ENCODE measurements around the gene KRT83. TPM values are rescaled to one million over a fixed set of nuclear protein-coding genes. Genes with fewer than 3 reads are reported as not detected.

The KRT83 gene
- total RNA-seq, 1 experiment from 2014 or later, result 0.22 TPM

GRCh38 chr12:52332381-52332780, 11.2 kb upstream of the KRT83 start:
- no peak for DNase-seq (ENCODE audit: low read depth)

DNA sequence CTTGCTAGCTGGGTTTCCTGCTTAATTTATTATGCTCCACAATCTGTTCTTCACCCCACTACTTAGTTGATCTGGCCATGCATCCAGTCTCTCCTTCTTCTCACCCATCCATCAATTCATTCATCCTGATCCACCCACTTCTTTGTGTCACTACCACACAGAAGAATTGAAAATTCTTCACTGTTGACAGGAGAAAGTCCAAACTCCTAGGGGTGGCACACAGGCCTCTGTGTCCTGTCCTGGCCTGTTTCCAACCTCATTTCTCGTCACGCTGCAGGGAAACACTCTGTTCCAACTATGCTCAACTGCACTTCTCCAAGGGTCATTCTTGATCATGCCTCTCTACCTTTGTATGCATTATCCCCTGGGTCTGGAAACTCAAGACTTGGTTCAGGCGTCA, 10.6 kb upstream of the KRT83 start:
- no peak for DNase-seq (ENCODE audit: low read depth)

GRCh38 chr12:52331039-52331438, 9.8 kb upstream of the KRT83 start:
- peak; percentile 49 for DNase-seq (ENCODE audit: low read depth)

GRCh38 chr12:52327830-52328500, 6.8 kb upstream of the KRT83 start:
- no peak for DNase-seq (ENCODE audit: low read depth)

- DNase-seq (ENCODE audit: low read depth), result peak; percentile 93
Measured at GRCh38 chr12:52327052-52327829, 6.0 kb upstream of the KRT83 start.

DNA sequence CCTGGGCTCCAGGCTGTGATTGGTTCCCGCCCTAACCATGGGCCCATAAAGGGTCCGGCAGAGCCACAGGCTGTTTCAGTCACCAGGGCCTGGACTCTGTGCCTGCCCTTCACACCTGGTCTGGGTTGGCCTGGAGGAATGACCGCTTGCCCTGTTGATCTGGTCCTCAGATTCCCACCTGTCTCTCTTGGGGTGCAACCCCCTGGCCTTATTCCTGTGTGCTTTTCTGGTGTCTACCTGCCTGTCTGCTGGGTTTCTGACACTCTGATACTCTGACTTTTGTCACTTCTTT, 2.9 kb upstream of the KRT83 start:
- DNase-seq (ENCODE audit: low read depth), result no peak

GRCh38 chr12:52323416-52324152, 2.4 kb upstream of the KRT83 start:
- no peak for DNase-seq (ENCODE audit: low read depth)

GRCh38 chr12:52323001-52323400, 1.8 kb upstream of the KRT83 start:
- DNase-seq (ENCODE audit: low read depth), result no peak

- DNase-seq (ENCODE audit: low read depth), result no peak
Measured at GRCh38 chr12:52322069-52322468, 871 bp upstream of the KRT83 start.

GRCh38 chr12:52321418-52321817, 220 bp upstream of the KRT83 start:
- DNase-seq (ENCODE audit: low read depth), result no peak

GRCh38 chr12:52319097-52319496, 2.1 kb downstream of the KRT83 start:
- DNase-seq (ENCODE audit: low read depth), result peak; percentile 33

DNA sequence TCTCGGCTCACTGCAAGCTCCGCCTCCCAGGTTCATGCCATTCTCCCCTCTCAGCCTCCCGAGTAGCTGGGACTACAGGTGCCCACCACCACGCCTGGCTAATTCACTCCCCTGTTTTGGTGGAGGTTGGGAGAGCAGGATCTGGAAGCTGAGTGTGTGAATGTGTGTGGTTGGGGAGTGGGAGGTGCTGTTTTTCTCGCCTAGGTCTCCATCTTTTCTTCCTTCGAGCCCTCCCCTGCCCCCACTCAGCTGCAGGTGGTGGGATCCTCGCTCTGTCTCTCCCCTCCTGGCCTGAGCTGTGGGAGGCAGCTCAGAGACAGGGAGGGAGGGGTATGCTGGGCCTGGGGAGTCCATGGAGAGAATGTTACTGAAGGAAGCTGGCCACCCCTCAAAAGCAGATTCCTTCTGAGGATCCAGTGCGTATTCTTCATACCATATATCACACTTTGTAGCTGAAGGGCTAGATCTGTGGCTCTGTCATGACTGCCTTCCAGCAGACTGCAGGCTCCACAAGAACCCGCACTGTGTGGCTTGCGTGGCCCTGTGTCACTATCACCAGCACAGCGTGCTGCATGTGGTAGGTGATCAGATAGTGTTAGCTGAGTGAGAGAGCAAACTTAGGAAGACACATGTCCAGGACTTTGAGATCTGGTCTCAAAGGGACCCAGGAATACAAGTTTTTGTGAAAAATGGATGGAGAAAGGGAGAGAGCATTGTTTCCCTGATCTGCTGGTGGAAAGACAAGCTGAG, 2.8 kb downstream of the KRT83 start:
- no peak for DNase-seq (ENCODE audit: low read depth)

GRCh38 chr12:52317468-52318052, 3.6 kb downstream of the KRT83 start:
- DNase-seq (ENCODE audit: low read depth), result no peak

GRCh38 chr12:52316701-52317100, 4.5 kb downstream of the KRT83 start:
- no peak for DNase-seq (ENCODE audit: low read depth)

GRCh38 chr12:52316290-52316689, 4.9 kb downstream of the KRT83 start:
- DNase-seq (ENCODE audit: low read depth), result no peak

DNA sequence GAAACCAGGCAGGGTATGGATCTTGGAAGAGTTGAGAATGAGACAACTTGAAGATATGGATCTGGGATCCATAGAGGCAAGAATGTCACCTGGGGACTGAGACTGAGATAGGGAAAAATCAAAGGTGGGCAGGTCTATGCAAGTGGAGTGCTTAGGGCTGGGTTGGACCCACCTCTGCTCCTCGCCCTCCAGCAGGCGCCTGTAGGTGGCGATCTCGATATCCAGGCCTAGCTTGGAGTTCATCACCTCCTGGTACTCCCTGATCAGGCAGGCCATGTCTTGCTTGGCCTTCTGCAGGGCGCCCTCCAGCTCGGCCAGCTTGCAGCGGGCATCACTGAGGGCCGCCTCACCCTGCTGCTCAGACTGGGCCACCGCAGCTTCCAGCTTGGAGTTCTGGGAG, 5.5 kb downstream of the KRT83 start:
- peak; percentile 13 for DNase-seq (ENCODE audit: low read depth)

DNA sequence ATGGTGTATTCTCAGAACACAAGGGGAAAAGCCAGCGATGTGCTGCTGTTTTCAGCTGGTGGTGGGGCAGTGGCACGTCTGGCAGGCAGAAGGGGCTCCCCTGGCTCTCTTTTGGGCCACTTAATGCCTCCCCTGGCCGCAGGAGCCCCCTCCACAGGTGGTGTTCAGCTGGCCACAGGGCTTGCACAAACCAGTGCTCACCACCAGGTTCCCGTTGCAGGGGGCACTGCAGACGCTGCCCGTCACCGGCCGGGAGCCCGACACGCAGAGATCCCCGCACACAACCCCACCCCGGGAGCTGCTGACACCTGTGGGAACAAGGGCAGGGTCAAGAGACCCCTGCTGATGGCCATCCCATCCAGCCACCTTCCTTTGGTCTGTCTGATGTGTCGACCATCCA, 6.7 kb downstream of the KRT83 start:
- no peak for DNase-seq (ENCODE audit: low read depth)

GRCh38 chr12:52313926-52314325, 7.3 kb downstream of the KRT83 start:
- no peak for DNase-seq (ENCODE audit: low read depth)

DNA sequence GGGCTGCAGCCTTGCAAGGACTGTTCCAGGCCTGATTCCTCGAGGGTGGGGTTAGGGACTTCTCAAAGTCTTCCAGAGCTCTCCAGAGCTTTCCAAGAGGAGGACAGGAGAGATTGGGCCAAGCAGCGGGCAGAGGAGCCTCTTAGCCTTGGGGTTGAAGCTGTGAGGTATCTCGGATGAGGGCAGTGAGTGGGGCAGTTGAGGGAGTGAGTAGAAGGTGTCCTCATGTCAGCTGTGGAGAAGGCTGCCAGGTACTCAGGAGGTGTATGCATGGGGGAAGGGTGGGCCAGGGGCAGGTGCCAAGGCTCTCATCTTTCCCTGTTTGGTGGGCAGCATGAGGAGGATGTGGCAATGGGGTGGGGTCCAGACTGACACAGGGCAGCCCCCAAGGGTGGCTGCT, 7.7 kb downstream of the KRT83 start:
- no peak for DNase-seq (ENCODE audit: low read depth)

- DNase-seq (ENCODE audit: low read depth), result no peak
Measured at GRCh38 chr12:52312086-52312485, 9.1 kb downstream of the KRT83 start.

DNA sequence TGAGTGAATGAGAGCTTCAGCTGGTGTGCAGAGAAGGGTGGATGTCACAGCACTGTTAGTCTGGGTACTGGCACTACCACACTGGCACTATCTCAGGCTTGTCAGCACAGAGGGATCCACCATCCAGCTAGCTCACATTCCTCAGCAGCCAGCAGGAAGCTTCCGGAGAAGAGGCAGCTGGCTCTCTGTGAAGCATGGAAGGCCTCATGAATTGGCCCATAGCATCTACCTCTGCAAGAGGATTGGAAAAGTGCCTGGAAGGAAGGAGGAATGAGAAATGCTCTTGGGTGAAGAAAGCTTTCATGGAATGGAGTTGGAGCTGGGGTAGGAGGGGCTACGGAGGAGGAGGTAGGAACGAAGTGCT, 9.9 kb downstream of the KRT83 start:
- no peak for DNase-seq (ENCODE audit: low read depth)
